Measurements from ENCODE around the gene ARHGEF28.

- TF ChIP-seq, protein P1, sequence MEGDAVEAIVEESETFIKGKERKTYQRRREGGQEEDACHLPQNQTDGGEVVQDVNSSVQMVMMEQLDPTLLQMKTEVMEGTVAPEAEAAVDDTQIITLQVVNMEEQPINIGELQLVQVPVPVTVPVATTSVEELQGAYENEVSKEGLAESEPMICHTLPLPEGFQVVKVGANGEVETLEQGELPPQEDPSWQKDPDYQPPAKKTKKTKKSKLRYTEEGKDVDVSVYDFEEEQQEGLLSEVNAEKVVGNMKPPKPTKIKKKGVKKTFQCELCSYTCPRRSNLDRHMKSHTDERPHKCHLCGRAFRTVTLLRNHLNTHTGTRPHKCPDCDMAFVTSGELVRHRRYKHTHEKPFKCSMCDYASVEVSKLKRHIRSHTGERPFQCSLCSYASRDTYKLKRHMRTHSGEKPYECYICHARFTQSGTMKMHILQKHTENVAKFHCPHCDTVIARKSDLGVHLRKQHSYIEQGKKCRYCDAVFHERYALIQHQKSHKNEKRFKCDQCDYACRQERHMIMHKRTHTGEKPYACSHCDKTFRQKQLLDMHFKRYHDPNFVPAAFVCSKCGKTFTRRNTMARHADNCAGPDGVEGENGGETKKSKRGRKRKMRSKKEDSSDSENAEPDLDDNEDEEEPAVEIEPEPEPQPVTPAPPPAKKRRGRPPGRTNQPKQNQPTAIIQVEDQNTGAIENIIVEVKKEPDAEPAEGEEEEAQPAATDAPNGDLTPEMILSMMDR (IDR thresholded peaks at IDR 0.05): no peak
- TF ChIP-seq POLR2A (IDR thresholded peaks at IDR 0.05; ENCODE audit: low read depth): no peak
Observed at GRCh38 chr5:73858776-73859175, 232.8 kb downstream of the ARHGEF28 start.
